Neutrophil (primary cell): ENCODE results near the gene SOBP.
"Not testable (repeated sequence)": the region's sequence is repeated elsewhere in the genome, so short reads cannot be mapped to it uniquely, and the experiment has no call there.

ENCODE experiments used
- H3K27ac ChIP-seq: fragments of 200-600 bp; sonication (generic); 2 replicates; pipeline ENCODE4 v1.5.1; 2016; ENCODE audit warnings: mild to moderate bottlenecking, moderate library complexity
- H3K27me3 ChIP-seq: fragments of 200-600 bp; sonication (generic); 2 replicates; pipeline ENCODE4 v1.6.0; 2016; ENCODE audit warnings: mild to moderate bottlenecking
- H3K36me3 ChIP-seq: fragments of 200-600 bp; sonication (generic); 2 replicates; pipeline ENCODE4 v1.5.1; 2017
- H3K4me1 ChIP-seq, 2 experiments: fragments of 200-600 bp in 1 of 2; sonication (generic) in 1 of 2; 1 replicate in 1 of 2; 2 replicates in 1 of 2; pipeline versions ENCODE4 v1.5.1 to v1.6.1; 2013 to 2016; ENCODE audit warnings: low read depth in 1 of 2, low read length in 1 of 2, mild to moderate bottlenecking in 1 of 2, moderate library complexity in 1 of 2; ENCODE audit not compliant: control insufficient read depth in 1 of 2, insufficient read depth in 1 of 2
- H3K4me3 ChIP-seq, 2 experiments: fragments of 200-600 bp in 1 of 2; sonication (generic) in 1 of 2; 1 replicate in 1 of 2; 2 replicates in 1 of 2; pipeline ENCODE4 v1.5.1; 2013 to 2016; ENCODE audit warnings: low read depth in 1 of 2, low read length in 1 of 2, mild to moderate bottlenecking in 1 of 2, moderate library complexity in 1 of 2
- H3K9me3 ChIP-seq: fragments of 200-600 bp; sonication (generic); 2 replicates; pipeline ENCODE4 v1.5.1; 2016
- TF ChIP-seq, protein P1 (sequence below): fragments of 200-600 bp; sonication (generic); IDR thresholded peaks from 2 replicates; pipeline ENCODE4 v1.5.1; 2016; ENCODE audit warnings: antibody characterized with exemption

Gene SOBP

GRCh38 chr6:107550241-107550840, 60.4 kb downstream of the SOBP start:
- Histone ChIP-seq H3K4me3 (no peak overlapping the region), H3K9me3 (no peaks in the 10 kb centered on the region), H3K27me3 (peaks cover 44% of the 10 kb centered on the region), H3K27ac (no peak overlapping the region), H3K36me3 (no peaks in the 10 kb centered on the region), H3K4me1 (no peaks in the 10 kb centered on the region)
- TF ChIP-seq, protein P1, sequence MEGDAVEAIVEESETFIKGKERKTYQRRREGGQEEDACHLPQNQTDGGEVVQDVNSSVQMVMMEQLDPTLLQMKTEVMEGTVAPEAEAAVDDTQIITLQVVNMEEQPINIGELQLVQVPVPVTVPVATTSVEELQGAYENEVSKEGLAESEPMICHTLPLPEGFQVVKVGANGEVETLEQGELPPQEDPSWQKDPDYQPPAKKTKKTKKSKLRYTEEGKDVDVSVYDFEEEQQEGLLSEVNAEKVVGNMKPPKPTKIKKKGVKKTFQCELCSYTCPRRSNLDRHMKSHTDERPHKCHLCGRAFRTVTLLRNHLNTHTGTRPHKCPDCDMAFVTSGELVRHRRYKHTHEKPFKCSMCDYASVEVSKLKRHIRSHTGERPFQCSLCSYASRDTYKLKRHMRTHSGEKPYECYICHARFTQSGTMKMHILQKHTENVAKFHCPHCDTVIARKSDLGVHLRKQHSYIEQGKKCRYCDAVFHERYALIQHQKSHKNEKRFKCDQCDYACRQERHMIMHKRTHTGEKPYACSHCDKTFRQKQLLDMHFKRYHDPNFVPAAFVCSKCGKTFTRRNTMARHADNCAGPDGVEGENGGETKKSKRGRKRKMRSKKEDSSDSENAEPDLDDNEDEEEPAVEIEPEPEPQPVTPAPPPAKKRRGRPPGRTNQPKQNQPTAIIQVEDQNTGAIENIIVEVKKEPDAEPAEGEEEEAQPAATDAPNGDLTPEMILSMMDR, result no peak

GRCh38 chr6:107550906-107551305, 61.0 kb downstream of the SOBP start:
- Histone ChIP-seq H3K36me3 (no peaks in the 10 kb centered on the region), H3K27ac (no peak overlapping the region), H3K9me3 (no peaks in the 10 kb centered on the region), H3K4me1 (no peaks in the 10 kb centered on the region), H3K4me3 (no peak overlapping the region), H3K27me3 (peaks cover 40% of the 10 kb centered on the region)
- TF ChIP-seq, protein P1, result no peak

DNA sequence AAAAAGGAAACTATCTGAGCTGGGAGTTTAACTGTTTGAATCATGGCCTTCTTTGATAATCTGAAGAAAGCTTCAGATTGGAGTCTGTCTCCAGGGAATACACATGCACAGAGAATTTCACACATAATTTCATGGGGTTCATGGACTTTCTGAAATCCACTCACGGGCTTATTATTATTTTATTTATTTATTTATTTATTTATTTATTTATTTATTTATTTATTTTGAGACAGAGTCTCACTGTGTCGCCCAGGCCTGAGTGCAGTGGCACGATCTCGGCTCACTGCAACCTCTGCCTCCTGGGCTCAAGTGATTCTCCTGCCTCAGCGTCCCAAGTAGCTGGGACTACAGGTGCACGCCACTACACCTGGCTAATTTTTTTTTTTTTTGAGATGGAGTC, 63.2 kb downstream of the SOBP start:
- peaks cover 43% of the 10 kb centered on the region for H3K27me3 ChIP-seq
- H3K36me3 ChIP-seq, H3K4me1 ChIP-seq, H3K27ac ChIP-seq, H3K9me3 ChIP-seq, H3K4me3 ChIP-seq: not testable (repeated sequence)

DNA sequence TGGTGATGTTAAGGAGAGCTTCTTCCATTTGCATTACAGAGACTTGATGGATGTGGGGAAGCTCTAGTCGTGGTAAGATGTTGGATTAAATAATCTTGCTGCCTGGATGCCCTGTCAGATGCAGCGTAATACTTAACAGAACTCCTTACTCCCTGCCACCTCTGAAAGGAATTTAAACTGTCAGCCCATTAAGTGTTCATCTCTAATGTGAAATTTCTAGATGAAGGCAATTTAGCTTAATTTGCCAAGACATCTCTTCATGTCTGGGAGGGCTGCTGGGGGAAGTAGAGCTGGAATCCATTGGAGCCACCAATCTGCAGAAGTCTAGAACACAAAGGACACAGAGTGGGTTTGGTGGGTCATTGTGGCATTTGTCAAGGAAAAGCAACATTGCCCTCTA, 64.4 kb downstream of the SOBP start:
- TF ChIP-seq, protein P1, result no peak
- Histone ChIP-seq H3K27ac (no peak overlapping the region), H3K4me1 (no peaks in the 10 kb centered on the region), H3K27me3 (peaks cover 53% of the 10 kb centered on the region), H3K9me3 (no peaks in the 10 kb centered on the region), H3K4me3 (no peak overlapping the region), H3K36me3 (no peaks in the 10 kb centered on the region)

DNA sequence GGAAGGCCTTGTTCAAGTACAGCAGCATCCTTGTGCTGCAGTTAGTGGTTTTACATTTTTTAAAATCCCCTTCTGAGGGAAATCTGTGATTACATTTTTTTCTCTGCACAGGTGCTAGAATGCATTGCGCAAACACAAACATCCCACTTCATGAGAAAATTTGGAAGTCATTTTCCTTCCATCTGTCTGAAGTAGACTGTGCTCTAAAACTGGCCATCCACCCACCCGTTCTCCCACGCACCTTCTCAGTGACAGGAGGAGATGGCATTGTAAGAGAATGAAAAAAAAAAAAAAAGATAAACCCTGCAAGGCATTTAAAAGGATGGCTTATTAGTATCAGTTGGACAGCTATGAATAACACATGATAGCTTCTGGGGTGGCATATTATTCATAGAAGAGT, 65.0 kb downstream of the SOBP start:
- no peak overlapping the region for H3K27ac ChIP-seq
- no peaks in the 10 kb centered on the region for H3K36me3 ChIP-seq
- H3K4me3 ChIP-seq, result no peak overlapping the region
- H3K9me3 ChIP-seq, result no peaks in the 10 kb centered on the region
- no peaks in the 10 kb centered on the region for H3K4me1 ChIP-seq
- peaks cover 53% of the 10 kb centered on the region for H3K27me3 ChIP-seq
- TF ChIP-seq, protein P1, result no peak

- no peaks in the 10 kb centered on the region for H3K4me1 ChIP-seq
- TF ChIP-seq, protein P1, result no peak
- no peaks in the 10 kb centered on the region for H3K9me3 ChIP-seq
- no peak overlapping the region for H3K4me3 ChIP-seq
- H3K27me3 ChIP-seq, result peaks cover 57% of the 10 kb centered on the region
- H3K27ac ChIP-seq, result no peak overlapping the region
- no peaks in the 10 kb centered on the region for H3K36me3 ChIP-seq
These were observed 65.5 kb downstream of the SOBP start for GRCh38 chr6:107555449-107555848.
